Limb (tissue), 2 donors: ENCODE measurements around the gene PPP2R2B.

Experiments
- DNase-seq, 2 donors: peaks; one replicate each; pipeline ENCODE4 v3.0.0-alpha.2; 2016; ENCODE audit errors: extremely low spot score in 2 of 2

Gene PPP2R2B

GRCh38 chr5:146878476-146879172 is at the start of gene PPP2R2B:
TSS of gene PPP2R2B (minus strand) at chr5:146878757.
- peak; percentile 33 to 80 for DNase-seq

GRCh38 chr5:146924132-146924531 is 45.6 kb upstream of the PPP2R2B start:
- no peak for DNase-seq

- DNase-seq = no peak
Measured at GRCh38 chr5:146921225-146921624, 42.7 kb upstream of the PPP2R2B start.

- no peak for DNase-seq
Measured at GRCh38 chr5:146920351-146920881, 41.9 kb upstream of the PPP2R2B start.

GRCh38 chr5:146919304-146919703 is 40.7 kb upstream of the PPP2R2B start:
- DNase-seq = no peak

GRCh38 chr5:146917931-146918330 is 39.4 kb upstream of the PPP2R2B start:
- DNase-seq = no peak

GRCh38 chr5:146912874-146913273 is 34.3 kb upstream of the PPP2R2B start:
- no peak for DNase-seq

GRCh38 chr5:146910239-146910638 is 31.7 kb upstream of the PPP2R2B start:
- no peak for DNase-seq

GRCh38 chr5:146909255-146910068 is 30.9 kb upstream of the PPP2R2B start:
- no peak for DNase-seq

- no peak for DNase-seq
Measured at GRCh38 chr5:146906803-146907202, 28.2 kb upstream of the PPP2R2B start.

- DNase-seq = no peak
Measured at GRCh38 chr5:146904890-146905289, 26.3 kb upstream of the PPP2R2B start.

GRCh38 chr5:146903789-146904188 is 25.2 kb upstream of the PPP2R2B start:
- no peak for DNase-seq

- no peak for DNase-seq
Measured at GRCh38 chr5:146902471-146902870, 23.9 kb upstream of the PPP2R2B start.

- DNase-seq = no peak
Measured at GRCh38 chr5:146897061-146897460, 18.5 kb upstream of the PPP2R2B start.

GRCh38 chr5:146894753-146895521 is 16.4 kb upstream of the PPP2R2B start:
- DNase-seq = no peak

GRCh38 chr5:146893991-146894390 is 15.4 kb upstream of the PPP2R2B start:
- no peak for DNase-seq

GRCh38 chr5:146892231-146892630 is 13.7 kb upstream of the PPP2R2B start:
- DNase-seq = no peak

- no peak for DNase-seq
Measured at GRCh38 chr5:146891511-146891910, 13.0 kb upstream of the PPP2R2B start.

GRCh38 chr5:146890731-146891440 is 12.3 kb upstream of the PPP2R2B start:
- no peak for DNase-seq

- no peak for DNase-seq
Measured at GRCh38 chr5:146890066-146890465, 11.5 kb upstream of the PPP2R2B start.

GRCh38 chr5:146889169-146889568 is 10.6 kb upstream of the PPP2R2B start:
- DNase-seq = no peak
